HG03103 (cell line): Measurements from ENCODE around the gene SP110.
A peak's percentile ranks its signal among the peaks of the same experiment; 100 is the strongest.
"Not testable (repeated sequence)": the region's sequence is repeated elsewhere in the genome, so short reads cannot be mapped to it uniquely, and the experiment has no call there.

Source experiments
- ATAC-seq: cut with Tn5 transposase; IDR thresholded peaks from one replicate; pipeline ENCODE4 v1.9.1; 2021; ENCODE audit warnings: low read depth; ENCODE audit not compliant: unreplicated experiment

SP110 gene

GRCh38 chr2:230130668-230131364 is 89.0 kb downstream of the SP110 start:
- ATAC-seq, result no peak

GRCh38 chr2:230129343-230129742 is 90.4 kb downstream of the SP110 start:
- ATAC-seq, result no peak

GRCh38 chr2:230128623-230129342 is 91.0 kb downstream of the SP110 start:
- no peak for ATAC-seq

- ATAC-seq, result no peak
These were observed 92.6 kb downstream of the SP110 start for GRCh38 chr2:230127195-230127594.

GRCh38 chr2:230124757-230125431 is 94.9 kb downstream of the SP110 start:
- ATAC-seq, result peak; percentile 83

GRCh38 chr2:230124235-230124634 is 95.5 kb downstream of the SP110 start:
- ATAC-seq, result no peak

- ATAC-seq, result not testable (repeated sequence)
These were observed 99.4 kb downstream of the SP110 start for GRCh38 chr2:230120376-230120775.

- ATAC-seq, result not testable (repeated sequence)
These were observed 100.0 kb downstream of the SP110 start for GRCh38 chr2:230119827-230120226.
